ENCODE measurements around the gene ESRRB.

Gene ESRRB

DNA sequence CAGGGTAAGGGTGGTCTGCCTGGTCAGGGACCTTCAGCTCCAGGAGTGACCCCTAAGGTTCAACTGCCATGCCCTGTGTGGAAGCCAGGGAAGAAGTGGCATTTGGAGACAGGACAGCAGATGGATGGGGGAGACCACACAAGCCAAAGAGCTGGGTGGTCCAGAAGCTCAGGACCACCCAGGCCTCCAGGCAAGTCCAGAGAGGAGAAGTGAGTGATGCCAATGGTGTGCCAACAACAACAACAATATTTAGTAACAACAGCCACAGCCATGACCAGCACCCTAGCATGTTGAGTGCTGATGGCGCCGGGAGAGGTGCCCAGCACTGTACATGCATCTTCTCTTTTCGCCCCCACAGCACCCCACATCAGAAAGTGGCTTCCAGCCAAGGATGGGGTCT is 113.7 kb downstream of the ESRRB start:
- Histone ChIP-seq H3K36me3 (ENCODE audit: control insufficient read depth in 5 of 5, insufficient read depth in 5 of 5, low read length in 5 of 5) (no peaks in the 10 kb centered on the region), H3K27me3 (ENCODE audit: control insufficient read depth in 5 of 5, insufficient read depth in 4 of 5, low read length in 5 of 5) (peaks cover 0 to 6% (median 2%) of the 10 kb centered on the region in 5 donors), H3K4me1 (ENCODE audit: control insufficient read depth in 5 of 5, insufficient read depth in 5 of 5, low read length in 5 of 5) (no peaks in the 10 kb centered on the region), H3K9me3 (ENCODE audit: control insufficient read depth in 5 of 5, low read length in 5 of 5) (no peaks in the 10 kb centered on the region), H3K9ac (ENCODE audit: low read length in 5 of 5) (no peak overlapping the region), H3K4me3 (ENCODE audit: low read depth in 1 of 5, low read length in 5 of 5) (no peak overlapping the region), H3K27ac (ENCODE audit: low read depth, low read length) (no peak overlapping the region)

DNA sequence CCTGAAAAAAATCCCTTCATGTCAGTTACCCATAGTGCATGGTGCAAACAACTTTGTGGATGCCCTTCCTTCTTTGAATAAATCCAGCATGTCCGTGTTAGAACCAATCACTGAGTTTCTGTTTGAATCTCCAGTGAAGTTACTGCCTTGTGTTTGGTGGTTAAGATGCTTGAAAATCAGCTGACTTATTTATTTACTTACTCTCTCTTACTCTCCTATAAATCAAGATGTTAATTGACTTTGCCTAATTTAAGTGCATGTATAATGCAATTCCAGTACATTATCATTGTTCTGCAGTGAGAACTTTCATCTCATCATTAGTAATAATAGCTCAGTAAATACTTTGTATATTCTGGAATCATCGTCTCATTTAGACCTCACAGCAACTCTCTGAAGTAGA is 114.2 kb downstream of the ESRRB start:
- Histone ChIP-seq H3K27me3 (ENCODE audit: control insufficient read depth in 5 of 5, insufficient read depth in 4 of 5, low read length in 5 of 5) (peaks cover 0 to 6% (median 2%) of the 10 kb centered on the region in 5 donors), H3K4me1 (ENCODE audit: control insufficient read depth in 5 of 5, insufficient read depth in 5 of 5, low read length in 5 of 5) (no peaks in the 10 kb centered on the region), H3K4me3 (ENCODE audit: low read depth in 1 of 5, low read length in 5 of 5) (no peak overlapping the region), H3K36me3 (ENCODE audit: control insufficient read depth in 5 of 5, insufficient read depth in 5 of 5, low read length in 5 of 5) (no peaks in the 10 kb centered on the region), H3K9ac (ENCODE audit: low read length in 5 of 5) (no peak overlapping the region), H3K9me3 (ENCODE audit: control insufficient read depth in 5 of 5, low read length in 5 of 5) (no peaks in the 10 kb centered on the region), H3K27ac (ENCODE audit: low read depth, low read length) (no peak overlapping the region)

DNA sequence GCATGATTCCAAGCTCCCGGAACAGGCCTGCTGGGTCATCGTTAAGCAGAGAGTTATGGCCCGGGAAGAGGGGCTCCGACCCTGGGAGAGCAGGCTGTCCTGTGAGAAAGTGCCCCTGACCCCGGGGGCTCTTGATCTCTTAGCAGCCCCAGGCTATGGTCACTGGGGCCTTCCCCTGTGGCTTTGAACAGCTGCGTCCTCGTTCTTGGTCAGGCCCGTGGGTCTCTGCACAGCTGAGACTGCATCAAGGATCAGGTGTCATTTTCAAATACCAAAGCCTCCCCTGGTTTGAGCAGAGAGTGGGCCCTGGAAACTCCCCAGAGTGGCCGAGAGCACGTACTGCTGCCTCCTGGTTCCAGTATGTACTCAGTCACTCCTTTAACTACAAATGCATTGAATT is 114.8 kb downstream of the ESRRB start:
- Histone ChIP-seq H3K36me3 (ENCODE audit: control insufficient read depth in 5 of 5, insufficient read depth in 5 of 5, low read length in 5 of 5) (no peaks in the 10 kb centered on the region), H3K27me3 (ENCODE audit: control insufficient read depth in 5 of 5, insufficient read depth in 4 of 5, low read length in 5 of 5) (peaks cover 0 to 6% (median 2%) of the 10 kb centered on the region in 5 donors), H3K27ac (ENCODE audit: low read depth, low read length) (no peak overlapping the region), H3K4me3 (ENCODE audit: low read depth in 1 of 5, low read length in 5 of 5) (no peak overlapping the region), H3K9me3 (ENCODE audit: control insufficient read depth in 5 of 5, low read length in 5 of 5) (no peaks in the 10 kb centered on the region), H3K9ac (ENCODE audit: low read length in 5 of 5) (no peak overlapping the region), H3K4me1 (ENCODE audit: control insufficient read depth in 5 of 5, insufficient read depth in 5 of 5, low read length in 5 of 5) (no peaks in the 10 kb centered on the region)

DNA sequence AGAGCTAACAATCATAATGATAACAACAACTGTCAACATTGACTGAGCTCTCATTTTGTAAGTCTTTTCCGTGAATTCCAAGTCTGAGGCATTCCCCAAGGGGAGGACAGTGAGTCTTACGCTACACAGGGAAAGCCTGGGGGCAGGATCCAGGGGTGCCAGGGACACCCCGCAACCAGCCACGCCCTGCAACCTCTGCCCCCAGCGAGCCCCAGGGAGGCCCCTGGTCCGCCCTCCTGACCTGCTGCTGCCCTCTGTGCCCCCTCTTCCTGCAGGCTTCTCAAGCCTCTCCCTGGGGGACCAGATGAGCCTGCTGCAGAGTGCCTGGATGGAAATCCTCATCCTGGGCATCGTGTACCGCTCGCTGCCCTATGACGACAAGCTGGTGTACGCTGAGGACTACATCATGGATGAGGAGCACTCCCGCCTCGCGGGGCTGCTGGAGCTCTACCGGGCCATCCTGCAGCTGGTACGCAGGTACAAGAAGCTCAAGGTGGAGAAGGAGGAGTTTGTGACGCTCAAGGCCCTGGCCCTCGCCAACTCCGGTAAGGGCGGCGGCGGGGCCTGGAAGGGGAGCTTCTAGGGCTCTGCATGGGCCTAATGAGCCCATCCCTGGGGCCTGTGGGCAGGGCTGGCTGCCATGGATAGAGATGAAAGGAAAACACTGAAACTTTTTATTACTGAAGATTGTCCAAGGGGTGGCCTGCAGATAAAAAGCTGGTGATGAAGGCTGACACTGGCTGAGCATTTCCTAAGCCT is 115.4 kb downstream of the ESRRB start:
- Histone ChIP-seq H3K4me3 (ENCODE audit: low read depth in 1 of 5, low read length in 5 of 5) (no peak overlapping the region), H3K27me3 (ENCODE audit: control insufficient read depth in 5 of 5, insufficient read depth in 4 of 5, low read length in 5 of 5) (peaks cover 0 to 6% (median 2%) of the 10 kb centered on the region in 5 donors), H3K4me1 (ENCODE audit: control insufficient read depth in 5 of 5, insufficient read depth in 5 of 5, low read length in 5 of 5) (no peaks in the 10 kb centered on the region), H3K27ac (ENCODE audit: low read depth, low read length) (no peak overlapping the region), H3K9ac (ENCODE audit: low read length in 5 of 5) (no peak overlapping the region), H3K36me3 (ENCODE audit: control insufficient read depth in 5 of 5, insufficient read depth in 5 of 5, low read length in 5 of 5) (no peaks in the 10 kb centered on the region), H3K9me3 (ENCODE audit: control insufficient read depth in 5 of 5, low read length in 5 of 5) (no peaks in the 10 kb centered on the region)

DNA sequence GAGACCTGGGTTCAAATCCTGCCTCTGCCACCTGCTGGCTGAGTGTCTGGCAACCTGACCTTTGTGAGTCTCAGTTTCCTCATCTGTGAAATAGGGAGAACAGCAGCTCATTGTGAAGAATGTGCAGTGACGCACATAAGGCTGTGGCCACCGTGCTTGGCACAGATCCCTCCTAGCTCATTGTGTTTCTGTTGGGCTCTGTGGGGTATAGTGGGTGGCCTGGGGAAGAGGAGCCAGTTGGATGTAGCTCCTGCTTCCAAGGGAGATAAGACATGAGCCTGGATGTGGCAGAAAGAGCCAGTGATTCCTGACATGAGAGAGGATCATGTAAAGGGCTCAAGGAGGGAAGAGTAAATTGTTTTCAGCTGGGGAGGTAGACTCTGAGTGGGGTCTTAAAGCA is 120.0 kb downstream of the ESRRB start:
- H3K9ac ChIP-seq (ENCODE audit: low read length in 5 of 5): no peak overlapping the region
- H3K4me1 ChIP-seq (ENCODE audit: control insufficient read depth in 5 of 5, insufficient read depth in 5 of 5, low read length in 5 of 5): peaks cover 0 to 7% (median 3%) of the 10 kb centered on the region in 5 donors
- no peaks in the 10 kb centered on the region for H3K36me3 ChIP-seq (ENCODE audit: control insufficient read depth in 5 of 5, insufficient read depth in 5 of 5, low read length in 5 of 5)
- H3K27me3 ChIP-seq (ENCODE audit: control insufficient read depth in 5 of 5, insufficient read depth in 4 of 5, low read length in 5 of 5): peaks cover 0 to 21% (median 10%) of the 10 kb centered on the region in 5 donors
- H3K4me3 ChIP-seq (ENCODE audit: low read depth in 1 of 5, low read length in 5 of 5): no peak overlapping the region
- no peaks in the 10 kb centered on the region for H3K9me3 ChIP-seq (ENCODE audit: control insufficient read depth in 5 of 5, low read length in 5 of 5)
- H3K27ac ChIP-seq (ENCODE audit: low read depth, low read length): no peak overlapping the region

DNA sequence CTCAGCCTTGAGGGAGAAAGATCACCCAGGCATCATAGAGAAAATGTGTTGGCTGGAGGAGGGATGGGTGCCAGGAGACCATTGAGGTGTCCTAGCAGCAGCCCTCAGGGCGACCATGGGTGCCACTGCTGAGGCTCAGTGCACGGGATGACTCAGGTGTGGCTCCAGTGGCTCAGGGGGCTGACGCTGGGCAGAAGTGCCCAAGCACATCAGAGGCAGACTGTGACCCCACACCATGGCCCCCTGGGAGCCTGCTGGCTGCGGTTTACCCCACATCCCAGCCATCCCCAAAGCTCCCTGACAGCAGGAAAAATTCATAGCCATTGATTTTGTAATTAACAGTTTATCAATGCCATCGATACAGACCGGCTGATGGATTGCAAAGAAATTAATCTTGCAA is 120.7 kb downstream of the ESRRB start:
- Histone ChIP-seq H3K4me3 (ENCODE audit: low read depth in 1 of 5, low read length in 5 of 5) (no peak overlapping the region), H3K9me3 (ENCODE audit: control insufficient read depth in 5 of 5, low read length in 5 of 5) (no peaks in the 10 kb centered on the region), H3K9ac (ENCODE audit: low read length in 5 of 5) (no peak overlapping the region)

DNA sequence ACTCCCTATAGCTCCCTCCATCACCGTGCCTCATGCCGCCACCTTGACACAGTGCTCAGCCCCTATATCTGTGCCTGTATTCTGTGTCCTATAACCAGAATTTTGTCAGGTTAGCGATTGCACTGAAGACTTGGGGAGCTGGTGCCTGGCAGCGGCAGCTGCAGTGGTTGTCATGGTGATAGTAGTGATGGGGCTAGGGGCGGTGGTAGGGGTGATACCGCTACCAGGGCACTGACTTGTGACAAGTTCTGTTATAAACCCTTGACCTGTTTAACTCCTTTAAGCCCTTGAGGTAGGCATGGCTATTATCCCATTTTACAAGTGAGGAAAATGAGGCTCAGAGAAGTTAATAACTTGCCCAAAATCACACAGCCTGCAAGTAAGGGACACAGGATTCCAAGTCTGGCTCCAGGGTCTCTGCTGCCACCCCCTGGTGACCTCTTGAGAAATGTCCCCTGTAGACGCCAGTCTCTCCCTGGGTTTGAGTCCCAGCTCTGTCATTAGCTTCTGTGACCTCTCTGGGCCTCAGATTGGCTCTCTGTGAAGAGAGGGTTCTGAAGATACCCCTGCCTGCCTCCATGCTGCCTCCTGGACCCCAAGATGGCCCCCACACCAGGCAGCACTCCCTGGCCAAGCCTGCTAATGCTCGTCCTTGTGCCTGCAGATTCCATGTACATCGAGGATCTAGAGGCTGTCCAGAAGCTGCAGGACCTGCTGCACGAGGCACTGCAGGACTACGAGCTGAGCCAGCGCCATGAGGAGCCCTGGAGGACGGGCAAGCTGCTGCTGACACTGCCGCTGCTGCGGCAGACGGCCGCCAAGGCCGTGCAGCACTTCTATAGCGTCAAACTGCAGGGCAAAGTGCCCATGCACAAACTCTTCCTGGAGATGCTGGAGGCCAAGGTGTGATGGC is 121.9 kb downstream of the ESRRB start:
- peaks cover 0 to 21% (median 10%) of the 10 kb centered on the region in 5 donors for H3K27me3 ChIP-seq (ENCODE audit: control insufficient read depth in 5 of 5, insufficient read depth in 4 of 5, low read length in 5 of 5)
- H3K4me3 ChIP-seq (ENCODE audit: low read depth in 1 of 5, low read length in 5 of 5): no peak overlapping the region
- no peak overlapping the region for H3K9ac ChIP-seq (ENCODE audit: low read length in 5 of 5)
- H3K27ac ChIP-seq (ENCODE audit: low read depth, low read length): no peak overlapping the region
- peaks cover 0 to 7% (median 3%) of the 10 kb centered on the region in 5 donors for H3K4me1 ChIP-seq (ENCODE audit: control insufficient read depth in 5 of 5, insufficient read depth in 5 of 5, low read length in 5 of 5)
- H3K9me3 ChIP-seq (ENCODE audit: control insufficient read depth in 5 of 5, low read length in 5 of 5): no peaks in the 10 kb centered on the region
- no peaks in the 10 kb centered on the region for H3K36me3 ChIP-seq (ENCODE audit: control insufficient read depth in 5 of 5, insufficient read depth in 5 of 5, low read length in 5 of 5)

More for the DNA sequence above, 120.7 kb downstream of the ESRRB start:
- Histone ChIP-seq H3K27ac (ENCODE audit: low read depth, low read length) (no peak overlapping the region), H3K36me3 (ENCODE audit: control insufficient read depth in 5 of 5, insufficient read depth in 5 of 5, low read length in 5 of 5) (no peaks in the 10 kb centered on the region), H3K4me1 (ENCODE audit: control insufficient read depth in 5 of 5, insufficient read depth in 5 of 5, low read length in 5 of 5) (peaks cover 0 to 7% (median 3%) of the 10 kb centered on the region in 5 donors), H3K27me3 (ENCODE audit: control insufficient read depth in 5 of 5, insufficient read depth in 4 of 5, low read length in 5 of 5) (peaks cover 0 to 21% (median 10%) of the 10 kb centered on the region in 5 donors)

DNA sequence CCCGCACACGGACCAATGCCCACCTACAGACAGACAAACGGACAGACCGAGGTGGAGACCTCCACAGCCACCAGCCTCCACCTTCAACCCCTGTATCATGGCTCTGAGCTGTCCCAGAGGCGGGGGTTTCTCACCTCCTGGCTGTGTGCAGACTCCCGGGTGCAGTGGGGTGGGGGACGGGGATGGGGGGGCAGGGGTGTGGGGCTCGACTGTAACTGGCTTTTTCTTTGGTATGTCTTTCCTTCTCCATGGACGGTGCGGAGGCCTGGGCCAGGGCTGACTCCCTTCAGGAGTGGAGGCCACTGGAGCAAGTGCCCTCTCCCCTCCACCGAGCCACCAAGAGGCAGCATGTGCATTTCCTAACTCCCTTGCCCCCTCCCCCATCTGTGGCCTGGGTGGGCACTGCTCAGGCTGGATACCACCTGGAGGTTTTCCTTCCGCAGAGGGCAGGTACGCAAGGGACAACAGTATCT is 122.6 kb downstream of the ESRRB start:
- Histone ChIP-seq H3K36me3 (ENCODE audit: control insufficient read depth in 5 of 5, insufficient read depth in 5 of 5, low read length in 5 of 5) (no peaks in the 10 kb centered on the region), H3K27ac (ENCODE audit: low read depth, low read length) (no peak overlapping the region), H3K9me3 (ENCODE audit: control insufficient read depth in 5 of 5, low read length in 5 of 5) (no peaks in the 10 kb centered on the region), H3K9ac (ENCODE audit: low read length in 5 of 5) (no peak overlapping the region), H3K4me3 (ENCODE audit: low read depth in 1 of 5, low read length in 5 of 5) (no peak overlapping the region), H3K4me1 (ENCODE audit: control insufficient read depth in 5 of 5, insufficient read depth in 5 of 5, low read length in 5 of 5) (peaks cover 0 to 7% (median 3%) of the 10 kb centered on the region in 5 donors), H3K27me3 (ENCODE audit: control insufficient read depth in 5 of 5, insufficient read depth in 4 of 5, low read length in 5 of 5) (peaks cover 0 to 21% (median 10%) of the 10 kb centered on the region in 5 donors)

DNA sequence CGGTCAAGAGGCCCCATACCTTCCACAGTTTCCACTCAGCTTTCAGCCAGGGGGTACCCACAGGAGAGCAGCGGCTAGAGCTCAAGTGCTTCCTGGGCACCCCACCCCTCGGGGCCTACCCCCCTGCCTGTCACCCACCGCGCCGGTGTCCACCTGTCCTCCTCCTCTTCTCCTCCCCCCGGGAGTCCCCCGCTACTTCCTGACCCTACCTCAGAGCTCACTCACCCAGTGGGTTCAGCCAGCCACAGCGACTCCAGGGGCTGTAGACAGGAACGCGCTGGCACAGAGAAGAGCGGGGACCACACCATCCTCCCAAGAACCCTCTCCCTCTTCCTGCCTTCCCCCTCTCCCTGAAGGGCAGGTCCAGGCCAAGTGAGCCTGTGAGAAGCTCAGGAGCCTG is 123.0 kb downstream of the ESRRB start:
- Histone ChIP-seq H3K4me1 (ENCODE audit: control insufficient read depth in 5 of 5, insufficient read depth in 5 of 5, low read length in 5 of 5) (peaks cover 0 to 7% (median 3%) of the 10 kb centered on the region in 5 donors), H3K4me3 (ENCODE audit: low read depth in 1 of 5, low read length in 5 of 5) (no peak overlapping the region), H3K27me3 (ENCODE audit: control insufficient read depth in 5 of 5, insufficient read depth in 4 of 5, low read length in 5 of 5) (peaks cover 0 to 21% (median 10%) of the 10 kb centered on the region in 5 donors), H3K9me3 (ENCODE audit: control insufficient read depth in 5 of 5, low read length in 5 of 5) (no peaks in the 10 kb centered on the region), H3K27ac (ENCODE audit: low read depth, low read length) (no peak overlapping the region), H3K36me3 (ENCODE audit: control insufficient read depth in 5 of 5, insufficient read depth in 5 of 5, low read length in 5 of 5) (no peaks in the 10 kb centered on the region), H3K9ac (ENCODE audit: low read length in 5 of 5) (no peak overlapping the region)

DNA sequence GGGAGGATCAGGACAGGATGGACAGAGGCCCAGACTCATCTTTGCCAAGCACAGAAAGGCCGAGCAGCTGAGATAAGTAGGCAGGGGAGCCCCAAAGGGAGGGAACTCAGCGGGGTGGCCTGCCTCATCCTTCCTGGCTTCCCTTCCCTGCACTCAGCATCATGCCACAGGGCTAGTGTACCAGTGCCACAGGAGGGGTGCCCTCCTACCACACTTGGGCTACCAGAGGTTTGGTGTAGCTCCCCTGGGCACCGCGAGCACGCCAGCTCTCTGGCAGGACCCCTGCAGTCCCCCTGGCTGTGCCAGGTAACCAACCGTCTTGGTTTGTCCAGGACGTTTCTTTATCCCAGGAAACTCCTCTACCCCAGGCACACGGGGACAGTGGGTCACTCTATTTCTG is 123.5 kb downstream of the ESRRB start:
- Histone ChIP-seq H3K9me3 (ENCODE audit: control insufficient read depth in 5 of 5, low read length in 5 of 5) (no peaks in the 10 kb centered on the region), H3K27me3 (ENCODE audit: control insufficient read depth in 5 of 5, insufficient read depth in 4 of 5, low read length in 5 of 5) (peaks cover 0 to 21% (median 10%) of the 10 kb centered on the region in 5 donors), H3K4me1 (ENCODE audit: control insufficient read depth in 5 of 5, insufficient read depth in 5 of 5, low read length in 5 of 5) (peaks cover 0 to 7% (median 3%) of the 10 kb centered on the region in 5 donors), H3K4me3 (ENCODE audit: low read depth in 1 of 5, low read length in 5 of 5) (no peak overlapping the region), H3K27ac (ENCODE audit: low read depth, low read length) (no peak overlapping the region), H3K36me3 (ENCODE audit: control insufficient read depth in 5 of 5, insufficient read depth in 5 of 5, low read length in 5 of 5) (no peaks in the 10 kb centered on the region), H3K9ac (ENCODE audit: low read length in 5 of 5) (no peak overlapping the region)
